Stimulated activated CD4-positive, alpha-beta T cell treated with anti-CD3 and anti-CD28 coated beads, Interleukin-1b, Interleukin-23, amount 100 ng/mL, for 4 hours (primary cell): Measurements from ENCODE around the gene CC2D1B.
"Not testable (repeated sequence)": the region's sequence is repeated elsewhere in the genome, so short reads cannot be mapped to it uniquely, and the experiment has no call there.

Source experiments
- DNase-seq, 2 donors: peaks; one replicate each; pipeline ENCODE4 v3.0.0-alpha.2; 2020; ENCODE audit warnings: low read depth in 2 of 2

Gene CC2D1B

DNA sequence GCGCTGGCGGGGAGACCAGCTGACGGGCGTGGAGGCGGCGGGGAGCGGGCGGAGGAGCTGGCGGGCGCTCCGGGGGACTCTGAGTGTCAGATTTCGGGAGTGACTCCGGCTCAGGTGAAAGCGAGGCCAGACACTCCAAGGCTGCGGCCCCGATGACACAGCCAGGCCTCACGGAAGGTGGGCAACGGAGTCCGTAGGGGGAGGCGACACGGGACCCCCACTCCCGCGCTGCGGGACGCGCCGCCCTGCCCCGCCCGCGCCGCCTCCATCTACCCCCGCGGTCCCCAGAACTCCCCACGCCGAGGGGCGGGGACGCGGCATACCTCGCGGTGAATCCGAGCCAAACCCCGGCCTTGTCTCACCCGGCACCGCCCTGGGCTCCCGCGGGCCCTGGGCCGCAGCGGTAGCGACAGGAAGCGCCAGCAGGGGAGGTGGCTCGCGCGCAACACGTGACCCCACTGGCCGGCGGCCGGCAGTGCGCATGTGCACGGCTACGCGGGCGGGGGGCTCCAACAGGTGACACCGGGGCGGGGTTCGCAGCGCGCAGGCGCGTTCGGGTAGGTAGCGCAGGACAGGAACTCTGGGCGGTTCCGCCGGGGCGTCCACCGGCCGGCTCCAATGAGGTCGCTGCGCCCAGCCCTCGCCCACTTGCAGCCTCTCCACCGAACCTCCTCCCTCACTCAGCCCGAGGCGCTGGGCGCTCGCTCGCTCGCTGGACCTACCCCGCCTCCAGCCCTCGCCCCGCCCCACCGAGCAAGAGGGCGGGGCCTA lies at the start of gene CC2D1B:
CC2D1B (minus strand) TSS at position 460 of the 771 bp plus-strand sequence. CDS start 1,585 bp downstream, outside the sequence.
- peak; percentile 99 for DNase-seq

- DNase-seq = no peak
Observed at GRCh38 chr1:52414942-52415341, 48.9 kb upstream of the CC2D1B start.

DNA sequence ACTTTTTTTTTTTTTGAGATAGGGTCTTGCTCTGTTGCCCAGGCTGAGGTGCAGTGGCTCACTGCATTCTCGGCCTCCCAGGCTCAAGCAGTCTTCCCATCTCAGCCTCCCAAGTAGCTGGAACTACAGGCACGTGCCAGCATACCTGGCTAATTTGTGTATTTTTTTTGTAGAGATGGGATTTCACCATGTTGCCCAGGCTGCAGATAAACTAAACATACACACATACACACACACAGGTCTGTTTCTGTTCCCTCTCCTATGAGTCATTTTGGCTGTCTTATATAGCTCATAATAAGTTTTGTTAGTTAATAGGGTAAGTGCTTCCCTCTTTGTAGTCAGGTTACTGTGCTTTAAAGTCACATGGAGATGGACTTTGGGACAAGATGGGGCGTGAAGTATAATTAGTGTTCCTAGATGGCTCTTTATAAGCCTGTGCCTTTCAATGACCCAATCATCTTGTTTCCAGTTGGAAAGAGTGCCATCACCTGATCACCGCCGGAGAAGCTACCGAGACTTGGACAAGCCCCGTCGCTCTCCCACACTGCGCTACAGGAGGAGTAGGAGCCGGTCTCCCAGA lies 47.5 kb upstream of the CC2D1B start:
- no peak for DNase-seq

DNA sequence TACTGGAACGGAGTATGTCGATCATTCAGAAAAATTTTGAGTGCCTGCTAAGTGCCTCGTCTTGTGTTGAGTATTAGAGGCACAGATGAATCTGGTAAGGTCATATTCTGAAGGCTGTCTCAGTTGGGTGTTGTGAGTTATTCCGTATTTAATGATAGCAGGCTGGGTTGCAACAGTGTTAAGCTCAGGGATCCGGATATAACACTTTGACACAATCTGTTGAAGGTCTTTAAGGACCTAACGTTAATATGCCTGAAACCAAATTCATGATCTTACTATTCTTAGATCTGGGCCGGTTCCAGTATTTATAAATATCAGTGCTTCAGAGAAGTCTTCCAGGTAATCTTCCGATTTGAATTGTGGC lies 39.0 kb upstream of the CC2D1B start:
- DNase-seq = no peak

DNA sequence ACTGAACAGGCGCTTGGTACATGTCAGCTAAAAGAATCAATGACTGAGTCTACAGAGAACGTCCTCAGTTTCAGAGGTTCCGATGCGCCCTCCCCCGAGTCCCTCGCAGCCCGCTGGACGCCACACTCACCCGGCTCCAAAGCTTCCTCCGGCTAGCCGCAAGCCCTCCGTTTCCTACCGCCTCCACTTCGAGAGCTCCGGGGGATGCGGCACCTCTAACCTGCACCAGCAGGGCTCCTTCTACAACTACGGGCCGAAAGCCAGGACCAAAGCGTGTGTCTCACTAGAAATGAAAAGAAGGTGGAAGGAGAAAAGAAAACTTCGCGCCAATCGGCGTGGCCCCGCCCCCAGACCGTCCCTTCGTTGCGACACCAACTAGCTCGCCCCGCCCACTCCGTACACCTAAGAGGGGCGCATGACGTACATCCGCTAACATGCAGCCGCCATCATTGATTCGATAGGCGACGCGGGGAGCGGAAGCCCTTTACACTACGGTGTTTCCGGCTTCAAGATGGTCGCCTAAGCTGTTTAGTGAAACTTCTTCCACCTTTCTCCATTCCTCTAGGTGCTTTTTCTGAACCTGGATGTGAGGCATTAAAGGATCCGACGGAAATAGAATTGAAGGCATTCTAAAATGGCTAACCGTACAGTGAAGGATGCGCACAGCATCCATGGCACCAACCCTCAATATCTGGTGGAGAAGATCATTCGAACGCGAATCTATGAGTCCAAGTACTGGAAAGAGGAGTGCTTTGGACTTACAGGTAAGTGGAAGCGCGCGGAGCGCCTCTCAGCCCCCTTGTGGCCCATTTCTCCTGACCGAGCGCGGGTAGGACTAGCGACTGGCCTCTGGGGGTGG lies 38.3 kb upstream of the CC2D1B start, which contains the start of the genes ORC1 and PRPF38A:
ORC1 (minus strand) TSS at position 308 of the 859 bp plus-strand sequence. CDS start 2,200 bp downstream, outside the sequence.
PRPF38A (plus strand) TSS at position 487 of the 859 bp plus-strand sequence; CDS start at position 635, 148 bp downstream.
- DNase-seq = peak; percentile 95 to 97

- peak in 1 of 2 donors; percentile 12 for DNase-seq
Observed at GRCh38 chr1:52403566-52404115, 37.6 kb upstream of the CC2D1B start.

DNA sequence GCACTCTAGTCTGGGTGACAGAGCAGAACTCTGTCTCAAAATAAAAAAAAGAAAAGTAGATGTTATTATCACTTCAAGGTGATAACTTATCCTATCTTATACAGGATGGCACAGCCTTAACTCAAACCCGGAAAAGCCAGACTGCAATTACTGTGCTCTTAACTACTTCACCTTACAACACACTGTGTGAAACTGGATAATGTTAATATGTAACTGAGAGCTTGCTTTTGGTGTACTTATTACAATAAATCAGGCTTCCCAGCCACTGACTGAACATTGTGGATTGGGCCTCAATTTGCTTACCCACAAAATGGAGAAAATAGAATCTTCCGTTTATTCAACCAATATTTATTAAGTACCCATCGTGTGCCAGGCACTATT lies 36.8 kb upstream of the CC2D1B start:
- no peak for DNase-seq

- DNase-seq = no peak
Observed at GRCh38 chr1:52400131-52400530, 34.1 kb upstream of the CC2D1B start.

GRCh38 chr1:52399629-52400028 lies 33.6 kb upstream of the CC2D1B start:
- DNase-seq = no peak

- DNase-seq = no peak
Observed at GRCh38 chr1:52393174-52393573, 27.2 kb upstream of the CC2D1B start.

DNA sequence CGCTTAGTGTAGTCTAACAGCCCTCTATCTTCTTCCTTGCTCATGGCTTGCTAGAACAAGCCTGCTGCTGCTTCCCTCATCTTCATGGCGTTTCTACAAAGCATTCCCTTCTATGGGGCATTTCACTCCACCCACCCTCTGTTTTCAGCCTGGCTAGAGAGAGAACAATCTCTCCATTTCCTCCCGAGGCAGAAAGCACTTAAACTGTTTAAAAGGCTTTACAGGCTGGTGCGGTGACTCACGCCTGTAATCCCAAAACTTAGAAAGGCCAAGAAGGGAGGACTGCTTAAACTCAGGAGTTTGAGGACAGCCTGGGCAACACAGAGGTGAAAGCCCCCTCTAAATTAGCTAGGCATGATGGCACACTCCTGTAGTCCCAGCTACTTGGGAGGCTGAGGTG lies 20.5 kb upstream of the CC2D1B start:
- no peak for DNase-seq

- DNase-seq = no peak
Observed at GRCh38 chr1:52385376-52385775, 19.4 kb upstream of the CC2D1B start.

GRCh38 chr1:52369851-52370250 lies 3.8 kb upstream of the CC2D1B start:
- not testable (repeated sequence) for DNase-seq

DNA sequence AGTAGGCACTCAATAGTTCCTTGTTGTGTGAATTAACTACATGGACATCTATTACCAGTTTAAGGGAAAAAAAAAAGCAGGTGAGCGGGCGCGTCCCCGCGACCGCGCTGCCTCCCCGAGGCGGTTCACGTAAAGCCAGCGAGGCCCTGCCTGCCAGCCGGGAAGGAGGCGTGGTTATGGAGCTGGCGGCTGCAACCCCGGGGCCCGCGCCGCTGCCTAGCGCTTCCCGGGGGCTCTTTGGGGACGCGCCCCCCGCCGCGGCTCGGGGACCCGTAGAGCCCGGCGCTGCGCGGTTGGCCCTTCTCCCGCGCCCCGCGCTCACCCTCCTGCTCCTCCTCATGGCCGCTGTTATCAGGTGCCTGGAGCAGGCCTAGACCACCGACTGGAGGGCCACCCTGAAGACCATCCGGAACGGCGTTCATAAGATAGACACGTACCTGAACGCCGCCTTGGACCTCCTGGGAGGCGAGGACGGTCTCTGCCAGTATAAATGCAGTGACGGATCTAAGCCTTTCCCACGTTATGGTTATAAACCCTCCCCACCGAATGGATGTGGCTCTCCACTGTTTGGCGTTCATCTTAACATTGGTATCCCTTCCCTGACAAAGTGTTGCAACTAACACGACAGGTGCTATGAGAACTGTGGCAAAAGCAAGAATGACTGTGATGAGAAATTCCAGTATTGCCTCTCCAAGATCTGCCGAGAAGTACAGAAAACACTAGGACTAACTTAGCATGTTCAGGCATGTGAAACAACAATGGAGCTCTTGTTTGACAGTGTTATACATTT lies 2.6 kb upstream of the CC2D1B start:
- peak; percentile 38 to 50 for DNase-seq

DNA sequence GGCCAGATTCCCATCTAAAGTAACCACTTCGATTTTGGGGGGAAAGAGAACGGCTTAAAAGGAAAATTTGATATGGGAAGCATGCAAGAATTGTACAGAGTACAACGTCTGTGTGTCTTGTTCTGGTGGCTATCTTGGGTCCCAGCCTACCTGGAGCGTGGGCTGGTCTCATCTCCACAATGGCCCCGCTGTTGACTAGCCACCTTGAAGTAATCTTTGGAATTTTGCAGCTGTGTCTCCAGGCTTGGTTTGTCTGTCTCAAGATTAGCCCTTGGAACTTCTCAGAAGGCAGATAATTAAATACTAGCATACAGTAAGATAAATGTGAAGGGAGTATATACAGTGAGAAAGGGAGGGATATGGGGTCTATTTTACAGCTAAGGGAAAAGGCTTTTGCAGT lies 1.3 kb upstream of the CC2D1B start:
- no peak for DNase-seq

GRCh38 chr1:52366517-52366827 lies 467 bp upstream of the CC2D1B start:
- DNase-seq = no peak

DNA sequence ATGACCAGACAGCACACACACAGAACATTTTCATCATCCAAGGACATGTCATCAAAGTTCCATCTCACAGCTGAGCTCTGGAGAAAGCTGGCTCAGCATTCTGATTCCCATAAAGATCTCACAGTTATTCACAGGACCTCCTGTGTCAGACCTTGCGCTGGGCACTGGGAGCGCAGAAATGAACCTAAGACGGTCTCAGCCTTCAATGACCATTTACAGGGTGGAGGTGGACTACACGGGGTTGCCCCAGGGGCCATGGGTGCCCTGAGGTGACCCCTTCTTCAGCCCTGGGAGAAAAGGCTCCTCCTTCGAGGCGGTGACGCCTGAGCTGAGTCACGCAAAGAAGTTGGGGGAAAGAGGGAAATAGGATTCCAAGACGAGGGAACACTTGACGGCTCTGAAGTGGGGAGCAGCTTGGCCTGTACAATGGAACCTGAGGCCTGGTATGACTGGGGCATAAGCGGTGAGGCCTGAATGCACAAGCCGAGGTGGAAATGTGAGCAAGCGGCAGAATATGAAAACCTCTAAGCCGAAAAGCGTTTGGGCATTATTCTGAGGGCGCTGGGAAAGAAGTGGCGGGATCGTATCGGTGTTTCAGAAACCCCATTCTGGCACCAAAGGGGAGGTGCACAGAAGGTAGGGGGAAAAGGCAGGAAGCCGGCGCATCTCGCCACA lies 797 bp downstream of the CC2D1B start:
- peak in 1 of 2 donors; percentile 3 for DNase-seq

GRCh38 chr1:52364235-52364839 lies 1.7 kb downstream of the CC2D1B start:
- DNase-seq = no peak

- no peak for DNase-seq
Observed at GRCh38 chr1:52360595-52360968, 5.4 kb downstream of the CC2D1B start.
